K562 (cell line): ENCODE data around the gene C1orf174. TPM values are rescaled to one million over a fixed set of nuclear protein-coding genes. Genes with fewer than 3 reads are reported as not detected.

Experiments used
- CCNT2 ChIP-seq: IDR thresholded peaks from 2 replicates; pipeline ENCODE4 v1.6.1; 2011; ENCODE audit warnings: borderline replicate concordance, low read depth, mild to moderate bottlenecking, moderate library complexity, mixed read lengths, low read length; ENCODE audit not compliant: insufficient read length; ENCODE audit errors: extremely low read depth
- DEAF1 ChIP-seq: fragments of 450-650 bp; formaldehyde crosslinking; IDR thresholded peaks from 2 replicates; pipeline ENCODE4 v1.4.0; 2020; ENCODE audit warnings: mild to moderate bottlenecking, moderate library complexity
- ETV5 ChIP-seq: sonication (generic); formaldehyde crosslinking; IDR thresholded peaks from 2 replicates; pipeline ENCODE4 v1.4.0; 2020; ENCODE audit warnings: low read depth, mild to moderate bottlenecking, missing genetic modification reagents
- FOXK1 ChIP-seq: sonication (generic); formaldehyde crosslinking; IDR thresholded peaks from 2 replicates; pipeline ENCODE4 v1.8.0; 2022; ENCODE audit warnings: missing genetic modification reagents, mild to moderate bottlenecking, borderline replicate concordance
- KAT2B ChIP-seq: IDR thresholded peaks from one replicate; pipeline ENCODE4 v1.6.1; 2012; ENCODE audit warnings: low read depth, mild to moderate bottlenecking, control low read depth, inconsistent platforms, low read length, moderate library complexity
- KLF13 ChIP-seq: fragments of 450-650 bp; IDR thresholded peaks from 2 replicates; pipeline ENCODE4 v1.6.1; 2016; ENCODE audit warnings: missing genetic modification characterization, low read depth, mild to moderate bottlenecking, missing compliant biosample characterization, moderate library complexity, borderline replicate concordance
- MAZ ChIP-seq, 2 experiments: fragments of 450-650 bp in 1 of 2; sonication (generic) in 1 of 2; formaldehyde crosslinking; IDR thresholded peaks in 1 of 2; conservative IDR thresholded peaks in 1 of 2; 2 replicates each; pipeline versions ENCODE4 v1.4.0 to v1.5.0; 2020; ENCODE audit warnings: mild to moderate bottlenecking in 1 of 2, missing genetic modification reagents in 1 of 2
- NFIC ChIP-seq: fragments of 450-650 bp; IDR thresholded peaks from 2 replicates; pipeline ENCODE4 v1.6.1; 2017; ENCODE audit warnings: mild to moderate bottlenecking, inconsistent platforms
- POLR3G ChIP-seq: IDR thresholded peaks from 2 replicates; pipeline ENCODE4 v1.6.1; 2011; ENCODE audit not compliant: insufficient read length, insufficient replicate concordance; ENCODE audit errors: extremely low read depth
- PRDM10 ChIP-seq: fragments of 450-650 bp; IDR thresholded peaks from 2 replicates; pipeline ENCODE4 v1.6.1; 2018; ENCODE audit not compliant: partially characterized antibody
- PRMT5 ChIP-seq: sonication (generic); formaldehyde crosslinking; IDR thresholded peaks from 2 replicates; pipeline ENCODE4 v1.5.0; 2020; ENCODE audit warnings: missing genetic modification reagents
- PRPF4 ChIP-seq: fragments of 200-400 bp; formaldehyde crosslinking; IDR thresholded peaks from one replicate; pipeline ENCODE4 v1.6.1; 2017; ENCODE audit warnings: low read length, low read depth, mild to moderate bottlenecking; ENCODE audit not compliant: insufficient read depth, poor library complexity, severe bottlenecking
- RBFOX2 ChIP-seq: fragments of 200-400 bp; formaldehyde crosslinking; IDR thresholded peaks from 2 replicates; pipeline ENCODE4 v1.6.1; 2017; ENCODE audit warnings: low read depth, mild to moderate bottlenecking, low read length, moderate library complexity
- RFX1 ChIP-seq: fragments of 450-650 bp; IDR thresholded peaks from 2 replicates; pipeline ENCODE4 v1.6.1; 2016; ENCODE audit warnings: mild to moderate bottlenecking, moderate library complexity
- SNIP1 ChIP-seq: fragments of 450-650 bp; IDR thresholded peaks from 2 replicates; pipeline ENCODE4 v1.7.1; 2017; ENCODE audit warnings: low read depth, mild to moderate bottlenecking
- ZBTB5 ChIP-seq: fragments of 450-650 bp; IDR thresholded peaks from 2 replicates; pipeline ENCODE4 v1.6.1; 2017; ENCODE audit warnings: antibody characterized with exemption
- ZEB2 ChIP-seq: fragments of 450-650 bp; IDR thresholded peaks from 2 replicates; pipeline ENCODE4 v1.6.1; 2016
- ZFPM2 ChIP-seq: fragments of 250-450 bp; sonication (Bioruptor Pico); IDR thresholded peaks from 2 replicates; pipeline ENCODE4 v1.5.1; 2022; ENCODE audit warnings: mild to moderate bottlenecking
- ZNF12 ChIP-seq: sonication (generic); formaldehyde crosslinking; IDR thresholded peaks from 2 replicates; pipeline ENCODE4 v1.4.0; 2020; ENCODE audit warnings: mild to moderate bottlenecking, missing genetic modification reagents
- ZNF431 ChIP-seq: sonication (generic); formaldehyde crosslinking; IDR thresholded peaks from 2 replicates; pipeline ENCODE4 v1.8.0; 2022; ENCODE audit warnings: mild to moderate bottlenecking, missing genetic modification reagents
- polyA plus RNA-seq, 8 experiments: library from polyadenylated mRNA; depleted of rRNA in 4 of 8; stranded (reverse) in 5 of 8; unstranded in 3 of 8; fragments of >200 nt; fragmentation: Nextera tagmentation in 2 of 8; fragmentation: Illumina TruSeq in 1 of 8; extraction: Ambion mirVana in 2 of 8; extraction: Trizol in 1 of 8; gene quantifications; 2 replicates each; pipeline versions ENCODE4 v1.2.1 to v1.2.3, GENCODE V29; 2011 to 2014; ENCODE audit warnings: inconsistent platforms in 1 of 8, missing spikeins in 1 of 8
- total RNA-seq, 7 experiments: library from RNA; depleted of rRNA in 6 of 7; stranded (reverse); fragments of >200 nt in 6 of 7; fragmentation: Illumina TruSeq in 2 of 7; extraction: Trizol in 2 of 7; gene quantifications; 2 replicates each; pipeline versions ENCODE4 v1.2.1 to v1.2.3, GENCODE V29; 2011 to 2021; ENCODE audit warnings: low replicate concordance in 1 of 7

The C1orf174 gene
- total and polyA plus RNA-seq, 9 of the 15 experiments (the other 6 are each of a cell fraction or from before 2014, with no cell fraction given) = 38.5 to 64.9 (median 45.4) TPM

- TF ChIP-seq ZBTB5 = no peak
- TF ChIP-seq PRDM10 = peak; percentile 69
- TF ChIP-seq PRPF4 = no peak
- TF ChIP-seq MAZ (CRISPR knock-in tag; conservative IDR thresholded peaks at IDR 0.05 in 1 of 2, IDR thresholded peaks at IDR 0.05 in 1 of 2) = peak; percentile 62 to 82; a peak in 3 of 4 replicates
- TF ChIP-seq DEAF1 (CRISPR knock-in tag) = peak; percentile 38; the same call in 1 of the 2 replicates
- peak; percentile 99 for TF ChIP-seq ZEB2
- no peak for TF ChIP-seq KAT2B
- TF ChIP-seq NFIC = 0 out of 2 replicates have a peak, but pooled peaks have one; percentile 10
- 0 out of 2 replicates have a peak, but pooled peaks have one; percentile 66 for TF ChIP-seq ZNF12 (CRISPR knock-in tag)
- peak; percentile 83; the same call in 1 of the 2 replicates for TF ChIP-seq FOXK1 (CRISPR knock-in tag)
- TF ChIP-seq ZNF431 (CRISPR knock-in tag) = peak; percentile 20; the same call in 1 of the 2 replicates
- peak; percentile 74 for TF ChIP-seq RFX1
- TF ChIP-seq KLF13 (tag) = peak; percentile 33; the same call in 1 of the 2 replicates
- no peak for TF ChIP-seq ZFPM2 (CRISPR knock-in tag)
- no peak for TF ChIP-seq PRMT5 (CRISPR knock-in tag)
- peak; percentile 77 for TF ChIP-seq RBFOX2
- TF ChIP-seq SNIP1 = peak; percentile 58; the same call in 1 of the 2 replicates
- TF ChIP-seq POLR3G = no peak
- TF ChIP-seq ETV5 = peak; percentile 84
- peak; percentile 73 for TF ChIP-seq CCNT2
Measured at GRCh38 chr1:3856923-3857790, 42.9 kb downstream of the C1orf174 start, which contains the start of the genes CEP104 and DFFB (continued).
